Progenitor cell of endocrine pancreas (in vitro differentiated cells): ENCODE measurements around the gene TTC33. TPM values are rescaled to one million over a fixed set of nuclear protein-coding genes. Genes with fewer than 3 reads are reported as not detected.
"Not testable (repeated sequence)": the region's sequence is repeated elsewhere in the genome, so short reads cannot be mapped to it uniquely, and the experiment has no call there.

Experiments used
- DNase-seq: peaks from one replicate; pipeline ENCODE4 v3.0.0; 2021; ENCODE audit warnings: low spot score; ENCODE audit not compliant: unreplicated experiment
- H3K27ac Mint-ChIP-seq: 2 replicates; pipeline ENCODE4 v1.8.0; 2021; ENCODE audit warnings: mild to moderate bottlenecking, moderate library complexity, mixed read lengths
- H3K27me3 Mint-ChIP-seq: 2 replicates; pipeline ENCODE4 v1.8.0; 2021; ENCODE audit warnings: mixed read lengths
- H3K36me3 Mint-ChIP-seq: 2 replicates; pipeline ENCODE4 v1.8.0; 2022; ENCODE audit warnings: mixed read lengths; ENCODE audit not compliant: insufficient read depth
- H3K4me1 Mint-ChIP-seq: 2 replicates; pipeline ENCODE4 v1.8.0; 2021; ENCODE audit warnings: low read depth, mixed read lengths
- H3K4me3 Mint-ChIP-seq: 2 replicates; pipeline ENCODE4 v1.8.0; 2021; ENCODE audit warnings: low read depth, mild to moderate bottlenecking, moderate library complexity, mixed read lengths
- H3K9me3 Mint-ChIP-seq: 2 replicates; pipeline ENCODE4 v1.8.0; 2021; ENCODE audit warnings: low read depth, mixed read lengths
- total RNA-seq: library from RNA; stranded (reverse); gene quantifications from 2 replicates; pipeline ENCODE4 v1.2.1, GENCODE V29; 2021
- TF ChIP-seq, protein P1 (sequence below): fragments of 200-600 bp; sonication (generic); IDR thresholded peaks from one replicate; pipeline ENCODE4 v1.5.0; 2021; ENCODE audit warnings: antibody characterized with exemption, mild to moderate bottlenecking; ENCODE audit not compliant: unreplicated experiment

TTC33 gene
- total RNA-seq, 1 donor from 2014 or later, result 25.4 TPM

DNA sequence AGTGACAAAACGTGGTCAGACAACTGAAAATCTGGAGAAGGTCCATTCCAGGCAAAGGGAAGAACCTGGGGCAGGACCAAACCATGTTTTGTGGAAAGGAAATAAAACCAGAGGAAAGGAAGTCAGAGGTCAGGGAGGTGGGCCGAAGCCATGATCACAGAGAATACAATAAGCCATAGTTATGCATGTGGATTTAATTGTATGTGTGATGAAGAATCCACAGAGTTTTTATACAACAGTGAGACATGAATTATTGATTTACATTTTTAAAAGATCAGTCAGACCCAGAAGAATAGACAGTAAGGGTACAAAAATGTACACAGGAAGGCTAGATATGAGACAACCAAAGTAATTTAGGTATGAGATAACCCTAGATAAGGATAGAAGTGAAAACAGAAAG is 20.8 kb downstream of the TTC33 start:
- no peaks in the 10 kb centered on the region for H3K27me3 Mint-ChIP-seq
- H3K36me3 Mint-ChIP-seq, result peaks cover 23% of the 10 kb centered on the region
- TF ChIP-seq, protein P1, sequence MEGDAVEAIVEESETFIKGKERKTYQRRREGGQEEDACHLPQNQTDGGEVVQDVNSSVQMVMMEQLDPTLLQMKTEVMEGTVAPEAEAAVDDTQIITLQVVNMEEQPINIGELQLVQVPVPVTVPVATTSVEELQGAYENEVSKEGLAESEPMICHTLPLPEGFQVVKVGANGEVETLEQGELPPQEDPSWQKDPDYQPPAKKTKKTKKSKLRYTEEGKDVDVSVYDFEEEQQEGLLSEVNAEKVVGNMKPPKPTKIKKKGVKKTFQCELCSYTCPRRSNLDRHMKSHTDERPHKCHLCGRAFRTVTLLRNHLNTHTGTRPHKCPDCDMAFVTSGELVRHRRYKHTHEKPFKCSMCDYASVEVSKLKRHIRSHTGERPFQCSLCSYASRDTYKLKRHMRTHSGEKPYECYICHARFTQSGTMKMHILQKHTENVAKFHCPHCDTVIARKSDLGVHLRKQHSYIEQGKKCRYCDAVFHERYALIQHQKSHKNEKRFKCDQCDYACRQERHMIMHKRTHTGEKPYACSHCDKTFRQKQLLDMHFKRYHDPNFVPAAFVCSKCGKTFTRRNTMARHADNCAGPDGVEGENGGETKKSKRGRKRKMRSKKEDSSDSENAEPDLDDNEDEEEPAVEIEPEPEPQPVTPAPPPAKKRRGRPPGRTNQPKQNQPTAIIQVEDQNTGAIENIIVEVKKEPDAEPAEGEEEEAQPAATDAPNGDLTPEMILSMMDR, result no peak
- H3K27ac Mint-ChIP-seq, result peak overlapping the region; percentile 57
- peaks cover 32% of the 10 kb centered on the region for H3K4me1 Mint-ChIP-seq
- no peaks in the 10 kb centered on the region for H3K9me3 Mint-ChIP-seq
- DNase-seq, result no peak
- peak overlapping the region; percentile 4 for H3K4me3 Mint-ChIP-seq

DNA sequence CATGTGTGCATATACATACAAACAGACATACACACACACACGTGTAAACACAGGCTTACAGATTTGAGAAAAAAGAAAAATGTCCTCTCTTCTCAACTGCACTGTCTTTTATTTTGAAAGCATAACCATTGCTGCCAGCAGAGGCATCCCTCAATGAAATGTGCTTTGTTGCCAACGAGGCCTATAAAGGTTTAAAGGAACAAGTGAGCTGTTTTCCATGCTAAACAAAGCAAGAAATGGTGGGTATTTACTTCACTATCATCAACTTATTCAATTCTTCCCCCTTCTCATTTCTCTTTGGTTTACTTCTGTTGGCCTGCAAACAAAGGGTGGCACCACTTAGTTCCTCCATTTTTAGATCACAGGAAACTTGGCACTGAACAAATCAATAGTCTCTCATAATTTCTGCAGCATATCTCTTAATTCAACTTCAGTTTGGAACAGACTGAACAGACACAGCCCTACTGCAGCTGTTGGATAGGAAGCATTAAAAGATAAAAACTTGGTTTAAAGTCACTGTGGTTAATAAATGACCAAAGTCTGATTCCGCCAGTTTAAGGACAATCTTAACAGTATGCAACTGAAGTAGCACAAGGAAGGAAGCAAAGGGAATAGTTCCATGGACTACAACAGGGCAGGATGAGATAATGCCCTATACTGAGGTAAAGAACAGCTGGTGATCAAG is 21.7 kb downstream of the TTC33 start:
- Mint-ChIP-seq H3K4me3 (no peak overlapping the region), H3K27ac (peak overlapping the region; percentile 69), H3K4me1 (peaks cover 32% of the 10 kb centered on the region), H3K36me3 (peaks cover 17% of the 10 kb centered on the region), H3K27me3 (no peaks in the 10 kb centered on the region), H3K9me3 (no peaks in the 10 kb centered on the region)
- TF ChIP-seq, protein P1, result no peak
- no peak for DNase-seq

DNA sequence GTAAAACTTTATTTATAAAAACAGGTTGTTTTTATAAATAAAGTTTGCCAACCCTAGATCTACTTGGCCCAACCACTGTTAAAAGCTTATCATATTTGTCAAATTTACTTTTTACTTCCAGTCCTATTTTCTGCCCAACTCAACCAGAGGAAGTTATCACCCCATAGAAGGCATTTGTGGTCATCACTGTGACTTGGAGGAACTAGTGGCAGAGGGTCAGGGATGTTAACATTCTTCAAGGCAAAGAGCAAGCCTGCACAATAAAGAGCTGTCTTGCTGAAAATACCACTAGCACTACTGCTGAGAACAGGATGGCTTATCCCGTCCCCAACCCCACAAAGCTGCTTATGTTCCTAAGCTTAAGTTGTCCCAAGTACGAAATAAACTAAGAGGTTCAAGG is 22.3 kb downstream of the TTC33 start:
- Mint-ChIP-seq H3K9me3 (no peaks in the 10 kb centered on the region), H3K36me3 (peaks cover 13% of the 10 kb centered on the region), H3K4me1 (peaks cover 32% of the 10 kb centered on the region), H3K4me3 (no peak overlapping the region), H3K27ac (peak overlapping the region; percentile 64), H3K27me3 (no peaks in the 10 kb centered on the region)
- TF ChIP-seq, protein P1, result no peak
- no peak for DNase-seq

DNA sequence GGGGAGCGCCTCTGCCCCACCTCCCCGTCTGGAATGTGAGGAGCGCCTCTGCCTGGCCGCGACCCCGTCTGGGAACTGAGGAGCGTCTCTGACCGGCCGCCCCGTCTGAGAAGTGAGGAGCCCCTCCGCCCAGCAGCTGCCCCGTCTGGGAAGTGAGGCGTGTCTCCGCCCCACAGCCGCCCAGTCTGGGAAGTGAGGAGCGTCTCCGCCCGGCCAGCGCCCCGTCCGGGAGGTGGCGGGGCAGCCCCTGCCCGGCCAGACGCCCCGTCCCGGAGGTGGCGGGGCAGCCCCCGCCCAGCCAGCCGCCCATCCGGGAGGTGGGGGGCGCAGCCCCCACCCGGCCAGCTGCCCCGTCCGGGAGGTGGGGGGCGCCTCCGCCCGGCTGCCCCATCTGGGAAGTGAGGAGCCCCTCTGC is 33.3 kb downstream of the TTC33 start:
- H3K4me1 Mint-ChIP-seq, H3K27ac Mint-ChIP-seq: not testable (repeated sequence)
- H3K9me3 Mint-ChIP-seq, result peaks cover 22% of the 10 kb centered on the region

DNA sequence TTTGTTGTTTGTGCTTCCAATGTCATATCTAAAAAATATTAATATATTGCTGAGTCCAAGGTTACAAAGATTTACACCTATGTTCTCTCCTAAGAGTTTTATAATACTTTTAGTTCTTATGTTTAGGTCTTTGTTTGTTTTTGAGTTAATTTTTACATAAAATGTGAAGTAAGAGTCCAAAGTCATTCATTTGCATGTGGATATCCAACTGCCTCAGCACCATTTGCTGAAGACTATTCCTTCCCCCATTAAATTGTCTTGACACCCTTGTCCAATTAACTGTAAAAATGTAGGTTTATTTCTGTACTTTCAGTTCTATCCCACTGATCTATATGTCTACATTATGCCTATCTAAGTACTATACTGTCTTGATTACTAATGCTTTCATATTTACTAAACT is 35.7 kb downstream of the TTC33 start:
- Mint-ChIP-seq H3K36me3 (peaks cover 44% of the 10 kb centered on the region), H3K9me3 (peaks cover 19% of the 10 kb centered on the region), H3K4me3 (no peak overlapping the region), H3K27ac (no peak overlapping the region), H3K27me3 (no peaks in the 10 kb centered on the region), H3K4me1 (no peaks in the 10 kb centered on the region)
- DNase-seq, result no peak
- TF ChIP-seq, protein P1, result no peak

More for the DNA sequence above, 33.3 kb downstream of the TTC33 start:
- H3K4me3 Mint-ChIP-seq, H3K27me3 Mint-ChIP-seq, DNase-seq: not testable (repeated sequence)
- peaks cover 52% of the 10 kb centered on the region for H3K36me3 Mint-ChIP-seq

DNA sequence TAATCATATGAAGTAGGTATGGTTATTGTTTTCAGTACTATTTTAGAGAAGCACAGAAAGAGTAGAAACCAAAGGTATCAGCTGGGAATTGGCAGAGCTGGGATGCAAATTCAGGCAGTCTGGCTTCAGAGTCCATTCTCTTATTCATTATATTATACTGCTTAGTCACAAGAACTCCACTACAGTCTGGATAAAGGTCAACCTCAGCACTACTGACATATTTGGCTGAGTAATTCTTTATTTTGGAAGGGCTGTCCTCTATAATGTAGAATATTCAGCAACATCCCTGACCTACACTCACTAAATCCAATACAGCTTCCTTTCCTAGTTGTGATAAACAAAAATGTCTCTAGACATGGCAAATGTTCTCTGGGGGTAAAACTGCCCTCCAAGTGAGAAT is 38.5 kb downstream of the TTC33 start:
- TF ChIP-seq, protein P1, result no peak
- no peak for DNase-seq
- H3K27me3 Mint-ChIP-seq, result no peaks in the 10 kb centered on the region
- H3K9me3 Mint-ChIP-seq, result peaks cover 18% of the 10 kb centered on the region
- H3K4me3 Mint-ChIP-seq, result no peak overlapping the region
- peak overlapping the region; percentile 13 for H3K27ac Mint-ChIP-seq
- H3K4me1 Mint-ChIP-seq, result peaks cover 7% of the 10 kb centered on the region
- peaks cover 34% of the 10 kb centered on the region for H3K36me3 Mint-ChIP-seq
